Measurements from ENCODE around the gene A2M. TPM values are rescaled to one million over a fixed set of nuclear protein-coding genes. Genes with fewer than 3 reads are reported as not detected.
A peak's percentile ranks its signal among the peaks of the same experiment; 100 is the strongest.

The A2M gene
- total RNA-seq, 2 donors from 2014 or later: 0.66 TPM; not detected in 1

- H3K27ac ChIP-seq (ENCODE audit: low read depth, low read length): no peak overlapping the region
- Mint-ChIP-seq H3K4me1 (peaks cover 6% of the 10 kb centered on the region), H3K9me3 (peaks cover under 1% of the 10 kb centered on the region), H3K27ac (no peak overlapping the region), H3K4me3 (no peak overlapping the region), H3K27me3 (ENCODE audit: insufficient read depth) (no peaks in the 10 kb centered on the region), H3K36me3 (ENCODE audit: low read depth) (no peaks in the 10 kb centered on the region)
- DNase-seq: no peak
- no peak overlapping the region for H3K9ac ChIP-seq (ENCODE audit: extremely low read depth, low read length, poor library complexity, severe bottlenecking)
- H3K4me3 ChIP-seq (ENCODE audit: low read length): no peak overlapping the region
- TF ChIP-seq CTCF (conservative IDR thresholded peaks at IDR 0.05): no peak
- no peaks in the 10 kb centered on the region for H3K27me3 ChIP-seq (ENCODE audit: control insufficient read depth, insufficient read depth, low read length, poor library complexity, severe bottlenecking)
- 68 to 82% methylated on average over 3 to 5 of the region's 5 CpGs for WGBS, 2 experiments (ENCODE audit: insufficient coverage in 1 of 2, insufficient read length in 1 of 2)
- no peaks in the 10 kb centered on the region for H3K36me3 ChIP-seq (ENCODE audit: control insufficient read depth, insufficient read depth, low read length)
- no peaks in the 10 kb centered on the region for H3K9me3 ChIP-seq (ENCODE audit: control insufficient read depth, low read length)
- no peaks in the 10 kb centered on the region for H3K4me1 ChIP-seq (ENCODE audit: control insufficient read depth, insufficient read depth, low read length)
Measured at GRCh38 chr12:9040484-9041186, 75.1 kb downstream of the A2M start.

GRCh38 chr12:9039397-9039977 lies 76.2 kb downstream of the A2M start:
- H3K27me3 Mint-ChIP-seq (ENCODE audit: insufficient read depth): no peaks in the 10 kb centered on the region
- no peak for DNase-seq
- Histone ChIP-seq H3K36me3 (ENCODE audit: control insufficient read depth, insufficient read depth, low read length) (no peaks in the 10 kb centered on the region), H3K4me1 (ENCODE audit: control insufficient read depth, insufficient read depth, low read length) (no peaks in the 10 kb centered on the region), H3K27me3 (ENCODE audit: control insufficient read depth, insufficient read depth, low read length, poor library complexity, severe bottlenecking) (no peaks in the 10 kb centered on the region), H3K9me3 (ENCODE audit: control insufficient read depth, low read length) (no peaks in the 10 kb centered on the region), H3K27ac (ENCODE audit: low read depth, low read length) (no peak overlapping the region), H3K4me3 (ENCODE audit: low read length) (no peak overlapping the region), H3K9ac (ENCODE audit: extremely low read depth, low read length, poor library complexity, severe bottlenecking) (no peak overlapping the region)
- no peaks in the 10 kb centered on the region for H3K36me3 Mint-ChIP-seq (ENCODE audit: low read depth)
- 25 to 36% methylated on average over 2 of the region's 3 CpGs for WGBS, 2 experiments (ENCODE audit: insufficient coverage in 1 of 2, insufficient read length in 1 of 2)
- peaks cover 8% of the 10 kb centered on the region for H3K9me3 Mint-ChIP-seq
- H3K27ac Mint-ChIP-seq: no peak overlapping the region
- peaks cover 6% of the 10 kb centered on the region for H3K4me1 Mint-ChIP-seq
- peak; percentile 97 for TF ChIP-seq CTCF (conservative IDR thresholded peaks at IDR 0.05)
- H3K4me3 Mint-ChIP-seq: no peak overlapping the region

- H3K9ac ChIP-seq (ENCODE audit: extremely low read depth, low read length, poor library complexity, severe bottlenecking): no peak overlapping the region
- Mint-ChIP-seq H3K4me3 (no peak overlapping the region), H3K27ac (no peak overlapping the region), H3K36me3 (ENCODE audit: low read depth) (no peaks in the 10 kb centered on the region), H3K27me3 (ENCODE audit: insufficient read depth) (no peaks in the 10 kb centered on the region), H3K9me3 (peaks cover 8% of the 10 kb centered on the region), H3K4me1 (peaks cover 17% of the 10 kb centered on the region)
- H3K9me3 ChIP-seq (ENCODE audit: control insufficient read depth, low read length): no peaks in the 10 kb centered on the region
- no peaks in the 10 kb centered on the region for H3K4me1 ChIP-seq (ENCODE audit: control insufficient read depth, insufficient read depth, low read length)
- TF ChIP-seq CTCF (conservative IDR thresholded peaks at IDR 0.05): no peak
- no peak overlapping the region for H3K4me3 ChIP-seq (ENCODE audit: low read length)
- 100% methylated on average over 1 of the region's 3 CpGs; no CpG with 5 or more reads in 1 of the 2 experiments for WGBS, 2 experiments (ENCODE audit: insufficient coverage in 1 of 2, insufficient read length in 1 of 2)
- no peaks in the 10 kb centered on the region for H3K36me3 ChIP-seq (ENCODE audit: control insufficient read depth, insufficient read depth, low read length)
- DNase-seq: no peak
- no peak overlapping the region for H3K27ac ChIP-seq (ENCODE audit: low read depth, low read length)
- H3K27me3 ChIP-seq (ENCODE audit: control insufficient read depth, insufficient read depth, low read length, poor library complexity, severe bottlenecking): no peaks in the 10 kb centered on the region
Measured at GRCh38 chr12:9037431-9037830, 78.3 kb downstream of the A2M start.

All from endodermal cell (in vitro differentiated cells).